Muscle of arm (tissue), 12 donors: ENCODE measurements around the gene MTARC2. TPM values are rescaled to one million over a fixed set of nuclear protein-coding genes. Genes with fewer than 3 reads are reported as not detected.

Source experiments
- DNase-seq: peaks from one replicate; pipeline ENCODE4 v3.0.0-alpha.2; 2013
- polyA plus RNA-seq, 12 donors: library from polyadenylated mRNA; unstranded; fragments of 120-200 nt; gene quantifications; one replicate each; pipeline ENCODE4 v1.2.1, GENCODE V29; 2013; ENCODE audit not compliant: insufficient read length in 12 of 12

The MTARC2 gene
- polyA plus RNA-seq, 12 donors, result 12.6 to 67.9 (median 18.6) TPM; not detected in 1

DNA sequence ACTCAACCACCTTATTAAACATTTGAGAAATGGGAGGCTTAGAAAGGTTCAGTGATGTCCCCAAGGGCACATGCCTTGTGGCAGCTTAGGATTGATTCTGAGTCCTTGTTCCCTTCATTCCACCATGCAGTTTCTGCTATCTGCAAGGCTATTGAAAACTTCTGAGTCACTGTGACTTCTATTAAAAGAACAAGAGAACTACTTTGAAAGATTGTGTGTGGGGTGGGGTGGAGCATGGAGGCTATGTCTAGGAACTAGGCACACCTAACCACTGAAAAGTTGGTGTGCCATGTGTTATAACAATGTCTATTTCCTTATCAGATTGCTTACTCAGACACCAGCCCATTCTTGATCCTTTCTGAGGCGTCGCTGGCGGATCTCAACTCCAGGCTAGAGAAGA lies 49.4 kb downstream of the MTARC2 start:
- DNase-seq, result no peak

DNA sequence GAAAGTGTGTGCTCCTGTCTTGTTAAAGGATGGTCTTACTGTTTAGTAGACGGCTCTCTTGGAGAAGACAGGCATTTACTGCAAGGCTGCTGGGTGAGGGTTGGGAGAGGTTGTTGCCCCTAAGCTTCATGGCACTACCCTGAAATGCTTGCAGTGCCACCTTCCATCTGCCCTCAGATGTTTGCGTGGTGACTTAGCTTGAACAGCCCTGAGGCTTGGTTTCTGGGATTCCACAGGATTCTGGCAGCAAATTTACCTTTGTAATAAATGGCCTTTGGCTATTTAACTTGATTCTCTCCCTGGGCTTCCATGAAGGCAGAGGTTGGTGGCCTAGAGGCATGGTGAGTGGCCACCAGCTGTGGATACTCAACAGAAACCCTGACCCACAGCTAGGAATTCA lies 50.2 kb downstream of the MTARC2 start:
- no peak for DNase-seq

DNA sequence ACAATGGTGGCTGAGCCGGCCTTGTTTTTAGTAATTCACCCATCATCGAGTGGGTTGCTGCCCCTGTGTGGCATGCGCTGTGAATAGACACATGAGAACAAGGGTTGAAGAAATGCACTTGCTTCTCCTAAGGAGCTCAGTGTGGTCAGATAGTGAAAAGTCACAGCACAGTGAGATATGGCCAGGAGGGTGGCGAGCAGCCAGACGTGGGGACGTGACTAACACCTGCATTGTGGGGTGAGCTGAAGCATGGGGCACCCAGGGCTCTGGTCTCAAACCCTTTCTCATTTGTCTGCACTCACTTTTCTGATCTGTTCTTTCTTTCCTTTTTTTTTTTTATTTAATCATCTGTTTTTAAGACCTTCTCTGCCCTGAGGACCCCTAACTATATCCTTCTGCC lies 52.1 kb downstream of the MTARC2 start:
- no peak for DNase-seq

DNA sequence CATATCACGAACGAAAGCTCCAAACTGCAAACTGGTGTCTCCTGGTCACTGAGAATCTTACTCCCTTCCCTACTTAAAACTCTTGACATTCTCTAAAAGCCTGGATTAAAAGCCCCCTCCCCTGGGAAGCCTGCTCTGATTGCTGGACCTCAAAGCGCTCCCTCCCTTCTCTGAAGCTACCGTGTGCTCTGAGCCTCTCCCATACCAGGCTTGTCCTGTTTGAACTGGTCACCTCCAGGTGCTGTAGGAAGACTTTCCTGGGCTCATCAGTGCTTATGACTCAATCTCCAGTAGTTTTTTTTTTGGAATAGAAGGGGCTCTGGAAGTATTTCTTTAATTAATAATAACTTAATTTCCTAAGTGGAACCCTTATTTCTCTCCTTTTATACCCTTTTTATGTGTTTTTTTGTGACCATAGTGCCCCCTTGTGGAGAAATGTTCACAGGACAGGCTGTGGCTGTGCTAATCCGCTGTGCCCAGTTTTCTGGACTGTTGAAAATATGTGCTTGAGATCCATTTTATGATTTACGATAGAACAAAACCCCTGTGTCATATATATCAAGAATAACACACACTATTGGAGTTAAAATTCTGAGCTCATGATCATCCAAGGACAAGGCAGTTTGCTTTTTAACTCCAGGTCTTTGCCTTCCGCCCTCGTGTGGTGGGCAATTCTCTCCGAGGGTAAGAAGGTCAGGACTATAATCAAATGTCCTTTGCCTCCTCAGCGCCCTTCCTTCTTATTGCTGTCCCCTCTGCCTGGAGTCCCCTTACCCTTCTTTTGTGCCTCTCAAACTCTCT lies 55.5 kb downstream of the MTARC2 start:
- no peak for DNase-seq

DNA sequence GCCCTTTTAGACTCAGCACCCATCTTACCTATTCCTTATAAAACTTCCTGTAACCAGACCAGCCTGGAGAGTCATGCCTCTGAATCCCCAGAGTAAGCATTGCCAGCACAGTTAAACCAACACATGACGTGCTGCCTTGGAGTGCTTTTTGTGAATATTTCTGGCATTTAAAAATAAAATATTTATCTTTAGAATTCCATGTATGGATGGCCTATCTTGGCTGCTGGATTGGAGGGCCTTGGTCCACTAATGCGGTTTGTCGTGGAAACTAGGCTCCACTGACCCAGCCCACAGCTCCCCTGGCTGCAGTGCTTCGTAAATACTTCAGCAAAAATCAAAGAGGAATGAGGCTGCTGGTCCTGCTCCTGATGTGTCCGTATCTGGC lies 56.1 kb downstream of the MTARC2 start:
- no peak for DNase-seq

DNA sequence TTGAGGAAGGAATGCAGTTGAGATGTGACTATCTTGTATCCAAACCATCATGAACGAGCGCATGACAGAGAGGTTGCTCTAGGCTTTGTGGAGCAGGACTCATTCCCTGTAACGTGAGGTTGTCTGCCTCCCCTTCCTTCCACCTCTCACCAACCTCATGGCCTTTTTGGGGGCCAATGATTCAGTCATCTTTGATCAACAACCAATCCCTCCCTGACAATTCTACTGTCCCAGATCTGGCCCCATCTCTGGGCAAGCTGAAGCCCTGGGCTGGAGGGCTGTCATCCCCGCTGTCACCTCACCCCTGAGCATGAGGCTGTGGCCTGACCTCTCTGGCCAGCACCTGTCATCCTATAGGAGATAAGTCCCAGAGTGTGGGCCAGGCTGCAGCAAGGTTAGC lies 58.3 kb downstream of the MTARC2 start:
- DNase-seq, result no peak

DNA sequence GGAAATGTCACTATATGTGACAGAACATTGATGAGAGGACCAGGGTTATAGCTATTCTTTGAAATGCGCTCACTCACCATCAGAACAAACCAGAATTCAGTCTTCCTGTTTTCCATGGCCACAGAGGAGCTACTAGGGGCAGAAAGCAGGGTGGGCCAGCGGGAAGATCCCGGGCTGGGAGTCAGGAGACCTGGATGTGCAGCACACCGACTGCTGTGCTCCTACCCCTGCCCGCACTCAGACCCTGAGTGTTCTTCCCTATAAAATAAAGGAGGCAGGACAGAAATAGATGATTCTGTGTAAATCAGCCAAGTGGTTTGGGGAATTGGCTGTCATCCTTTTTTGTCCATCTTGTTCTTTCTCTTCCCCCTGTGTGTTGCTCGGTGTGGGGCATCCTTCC lies 59.6 kb downstream of the MTARC2 start:
- DNase-seq, result no peak

DNA sequence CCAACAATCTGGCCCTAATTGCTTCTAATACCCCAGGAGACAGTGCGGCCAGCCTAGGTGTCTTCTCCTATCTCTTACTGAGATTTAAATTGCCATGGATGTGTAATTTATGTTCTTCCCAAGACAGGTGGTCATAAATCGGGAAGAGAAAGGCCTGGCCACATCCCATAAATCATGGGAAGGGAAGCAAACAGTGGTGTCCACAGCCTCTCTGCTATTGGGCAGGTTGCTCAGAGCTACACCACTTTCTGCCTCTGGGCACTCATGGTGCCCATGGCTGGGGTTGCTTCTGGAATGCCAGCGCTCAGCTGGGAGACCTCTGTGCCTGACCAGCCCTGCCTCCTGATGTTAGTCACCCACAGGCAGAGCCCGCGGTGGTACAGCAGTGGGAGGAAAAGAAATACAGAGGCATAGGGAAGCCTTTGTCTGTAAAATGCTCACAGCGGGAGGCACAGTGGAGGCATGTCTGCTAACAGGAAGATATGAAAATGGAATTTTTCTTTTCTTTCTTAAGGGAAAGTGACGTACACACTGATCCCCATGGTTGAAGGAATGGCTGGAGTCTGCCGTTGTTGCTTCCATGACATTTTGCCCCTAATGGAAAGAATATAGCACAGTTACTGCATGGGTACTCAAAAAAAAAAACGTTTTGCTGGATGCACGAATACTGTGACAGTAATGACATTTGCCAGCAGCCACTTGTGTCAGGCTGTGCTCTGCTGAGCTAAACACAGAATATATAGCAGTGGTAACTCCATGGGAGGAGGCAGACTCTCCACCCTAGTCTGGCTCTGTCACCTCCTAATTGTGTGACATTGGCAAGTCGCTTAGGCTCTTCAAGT lies 60.4 kb downstream of the MTARC2 start:
- no peak for DNase-seq

DNA sequence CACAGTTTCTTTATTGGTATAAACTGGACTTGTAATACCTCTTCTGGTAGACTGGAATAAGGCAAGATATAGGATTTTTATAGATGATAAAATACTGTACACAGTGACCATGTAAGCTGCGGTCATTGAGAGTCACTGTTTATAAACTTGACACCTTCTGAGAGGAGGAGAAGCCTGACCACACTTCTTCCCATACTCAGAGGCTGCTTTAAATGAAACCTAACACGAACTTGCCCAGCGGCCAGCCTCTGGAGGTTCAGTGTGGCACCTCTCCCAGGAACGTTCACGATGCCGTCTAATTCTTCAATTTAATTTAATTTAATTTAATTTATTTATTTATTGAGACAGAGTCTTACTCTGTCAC lies 61.0 kb downstream of the MTARC2 start:
- no peak for DNase-seq

DNA sequence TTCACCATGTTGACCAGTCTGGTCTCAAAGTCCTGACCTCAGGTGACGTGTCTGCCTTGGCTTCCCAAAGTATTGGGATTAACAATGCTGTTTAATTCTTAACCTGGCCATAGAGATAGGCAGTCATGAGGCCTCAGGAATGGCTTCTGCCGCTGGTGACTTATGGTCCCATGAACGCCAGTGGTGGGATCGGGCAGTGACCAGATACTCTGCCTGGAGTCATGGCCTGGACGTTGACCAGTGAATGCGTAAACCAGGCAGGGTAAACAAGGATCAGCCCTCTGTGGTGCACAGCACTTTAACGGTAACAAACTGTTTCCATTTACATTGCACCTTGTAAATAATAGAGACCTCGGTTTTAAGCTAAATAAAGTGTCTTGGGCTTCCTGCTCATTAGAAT lies 61.6 kb downstream of the MTARC2 start:
- no peak for DNase-seq

DNA sequence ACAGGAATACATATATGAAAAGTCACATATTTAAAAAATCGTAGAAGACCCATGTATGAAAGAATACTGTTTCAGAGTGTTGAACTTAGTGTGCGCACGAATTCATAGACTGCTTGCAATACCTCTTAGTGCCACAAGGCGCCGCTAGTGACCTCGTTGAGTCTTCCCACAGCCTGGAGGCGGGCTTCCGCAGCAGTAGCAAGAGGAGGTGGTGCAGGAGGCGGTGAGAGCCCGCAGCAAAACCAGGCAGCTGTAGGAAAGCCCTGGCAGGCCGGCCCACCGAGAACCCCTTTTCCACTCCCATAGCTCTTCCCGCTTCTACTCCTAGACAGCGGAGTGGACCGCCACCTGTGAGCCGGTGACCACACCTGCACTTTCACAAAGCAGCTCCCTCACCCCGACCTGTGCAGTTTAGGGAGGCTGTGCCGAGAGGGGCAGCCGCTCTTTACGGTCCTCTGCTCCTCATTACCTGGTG lies 62.1 kb downstream of the MTARC2 start:
- peak; percentile 83 for DNase-seq

DNA sequence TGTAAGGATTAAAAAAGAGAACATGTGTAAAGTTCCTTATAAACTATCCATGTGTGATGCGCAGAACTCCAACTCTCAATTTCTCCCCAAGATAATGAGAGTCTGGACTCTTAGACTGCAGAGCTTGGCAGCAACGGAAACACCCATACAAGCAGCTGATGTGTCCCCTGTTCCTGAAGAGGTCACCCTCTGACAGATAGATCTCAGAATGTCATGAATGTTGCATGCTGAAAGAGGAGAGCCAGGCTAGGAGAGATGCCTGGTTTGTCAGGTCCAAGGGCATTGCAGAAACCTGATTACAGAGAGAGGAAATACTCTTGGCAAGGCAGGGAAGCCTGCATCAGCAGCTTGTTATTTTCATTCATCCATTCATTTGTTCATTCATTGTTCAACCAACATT lies 62.8 kb downstream of the MTARC2 start:
- DNase-seq, result no peak

DNA sequence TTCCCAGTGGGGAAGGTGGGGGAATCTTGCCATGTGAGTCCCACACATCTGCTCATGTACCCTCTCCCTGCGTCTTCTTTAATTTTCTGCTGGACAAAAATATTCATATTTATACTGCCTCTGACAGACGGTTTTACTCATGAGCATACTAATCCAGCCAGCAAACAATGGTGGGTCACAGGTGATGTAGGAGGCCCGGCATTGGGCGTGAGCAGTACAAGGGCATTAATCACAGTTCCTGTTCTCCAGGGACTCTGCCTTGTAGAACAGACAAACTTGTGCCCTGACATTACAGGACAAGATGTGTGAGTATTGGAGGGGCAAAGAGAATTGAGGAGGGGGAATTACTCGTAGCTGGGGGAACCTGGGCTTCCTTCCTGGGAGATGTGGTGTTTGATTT lies 63.6 kb downstream of the MTARC2 start:
- no peak for DNase-seq

DNA sequence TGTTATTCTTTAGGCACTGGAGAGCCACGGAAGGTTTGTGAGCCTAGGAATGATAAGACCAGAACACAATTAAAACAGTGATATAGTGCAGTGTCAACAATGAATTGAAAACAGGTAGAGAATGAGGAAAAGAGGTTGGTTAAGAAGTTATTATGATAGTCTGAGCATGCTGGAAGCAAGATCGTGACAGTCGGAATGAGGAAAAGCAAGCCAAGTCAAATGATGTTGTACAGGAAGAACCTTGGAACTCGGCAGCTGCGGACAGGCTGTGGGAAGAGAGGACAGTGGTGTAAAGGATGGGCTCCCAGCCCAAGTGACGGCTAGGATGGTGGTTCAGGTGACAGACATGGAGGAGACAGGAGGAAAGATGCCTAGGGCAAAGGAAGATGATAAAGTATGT lies 64.2 kb downstream of the MTARC2 start:
- no peak for DNase-seq

DNA sequence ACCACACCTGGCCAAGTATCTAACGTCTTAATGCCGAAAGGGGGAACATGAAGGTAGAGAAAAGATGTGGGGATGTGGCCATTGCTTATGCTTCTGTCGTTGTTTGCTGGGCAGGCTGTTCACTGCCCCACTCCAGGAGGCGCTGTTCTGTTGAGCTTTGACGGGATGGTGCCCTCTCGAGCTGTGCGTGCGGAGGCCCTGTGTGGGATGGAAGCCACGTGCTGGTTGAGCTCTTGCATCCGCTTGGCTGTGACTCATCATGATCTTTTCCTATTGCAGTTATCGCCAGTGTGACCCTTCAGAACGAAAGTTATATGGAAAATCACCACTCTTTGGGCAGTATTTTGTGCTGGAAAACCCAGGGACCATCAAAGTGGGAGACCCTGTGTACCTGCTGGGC lies 64.9 kb downstream of the MTARC2 start:
- DNase-seq, result no peak

DNA sequence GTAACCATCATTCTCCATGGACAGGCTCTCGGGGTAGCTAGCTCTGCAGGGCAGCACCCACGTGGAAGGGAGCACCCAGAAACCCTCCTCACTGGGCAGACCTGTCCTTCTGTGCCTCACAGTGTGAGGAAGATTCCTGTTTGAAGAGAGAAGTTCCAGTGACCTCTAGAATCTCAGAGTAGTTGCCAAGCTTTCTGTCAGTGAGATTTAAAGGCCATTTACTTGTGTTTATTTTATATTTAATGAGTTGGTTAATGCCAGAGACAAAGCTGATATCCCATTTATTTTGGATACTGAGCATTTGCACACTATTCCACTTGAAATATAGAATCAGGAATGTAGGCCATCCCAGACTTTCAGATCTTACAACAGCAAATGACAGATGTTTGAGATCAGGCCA lies 67.3 kb downstream of the MTARC2 start:
- DNase-seq, result no peak

DNA sequence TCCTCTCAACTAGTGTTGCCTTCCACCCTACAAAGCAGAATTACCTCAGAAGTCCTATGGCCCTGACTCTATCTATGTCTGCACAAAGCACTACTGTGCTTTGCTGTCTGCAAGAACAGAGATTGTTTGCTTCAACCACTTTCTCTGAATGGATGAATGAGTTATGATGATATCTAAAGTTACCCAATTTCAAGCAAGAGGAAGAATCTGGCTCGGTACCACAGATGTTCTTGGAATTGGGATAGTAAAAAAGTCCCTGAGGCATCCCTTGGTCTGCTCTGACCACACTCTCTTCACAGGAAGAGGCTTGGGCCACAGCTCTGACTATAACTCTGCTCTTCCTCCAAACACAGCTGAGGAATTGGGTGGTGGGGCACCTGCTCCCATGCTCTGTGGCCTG lies 69.8 kb downstream of the MTARC2 start:
- no peak for DNase-seq

DNA sequence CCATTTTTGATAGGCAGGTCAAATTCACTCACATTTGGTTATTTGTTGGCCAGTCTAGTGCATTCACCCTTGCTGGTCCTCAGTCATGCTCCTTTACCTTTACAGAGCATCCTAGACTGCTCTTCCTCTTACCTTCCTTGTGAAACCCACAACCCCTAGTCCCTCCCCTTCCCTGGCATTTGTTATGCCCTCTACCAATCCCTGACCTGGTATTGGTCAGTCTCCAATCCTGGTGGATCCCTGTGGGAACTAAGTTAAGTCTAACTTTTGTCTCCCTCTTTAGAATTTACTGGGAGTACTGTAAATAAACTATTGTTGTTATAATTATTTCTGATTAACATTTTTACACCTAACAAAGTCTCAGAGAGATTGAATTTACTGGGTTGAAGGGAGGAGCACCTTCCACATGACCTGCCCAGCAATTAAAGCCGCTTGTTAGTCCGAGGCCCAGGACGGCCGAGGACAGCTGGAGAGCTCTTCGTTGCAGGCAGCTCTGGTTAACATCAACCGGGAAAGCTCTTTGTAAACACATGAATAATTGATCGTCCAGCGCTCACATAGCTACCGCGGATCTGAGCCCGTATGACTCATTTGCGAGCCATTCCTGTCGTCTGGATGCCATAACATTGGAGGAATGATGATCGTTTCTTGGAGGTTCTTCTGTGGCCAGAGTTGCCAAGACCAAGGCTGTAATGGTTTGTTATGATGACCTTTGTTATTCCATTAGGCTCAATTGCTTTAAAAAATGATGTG lies 70.5 kb downstream of the MTARC2 start:
- DNase-seq, result no peak

DNA sequence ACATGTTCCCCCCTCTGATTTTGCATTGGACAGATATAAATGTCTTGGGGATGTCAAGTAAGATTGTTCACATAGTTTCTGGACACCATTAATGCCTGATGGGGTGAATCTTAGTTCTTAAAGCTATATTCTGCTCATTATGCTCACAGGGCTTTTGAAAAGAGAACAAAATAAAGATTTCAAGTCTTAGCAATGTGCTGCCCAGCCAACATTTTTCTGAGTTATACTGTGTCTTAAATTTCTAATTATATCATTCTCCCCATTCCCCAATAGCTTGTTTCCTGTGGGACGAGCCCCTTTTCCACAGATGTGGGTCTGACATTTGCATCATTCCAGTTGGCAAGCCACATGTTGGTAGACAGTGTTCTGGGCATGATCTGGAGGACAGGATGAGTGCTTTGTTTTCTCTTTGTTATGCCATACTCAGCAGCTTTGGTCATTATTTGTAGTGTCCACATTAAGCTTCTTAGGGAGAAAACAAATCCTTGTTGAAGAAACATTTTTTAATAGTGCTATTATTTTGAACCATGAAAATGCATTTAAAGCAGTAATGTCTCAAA lies 71.4 kb downstream of the MTARC2 start:
- DNase-seq, result no peak

DNA sequence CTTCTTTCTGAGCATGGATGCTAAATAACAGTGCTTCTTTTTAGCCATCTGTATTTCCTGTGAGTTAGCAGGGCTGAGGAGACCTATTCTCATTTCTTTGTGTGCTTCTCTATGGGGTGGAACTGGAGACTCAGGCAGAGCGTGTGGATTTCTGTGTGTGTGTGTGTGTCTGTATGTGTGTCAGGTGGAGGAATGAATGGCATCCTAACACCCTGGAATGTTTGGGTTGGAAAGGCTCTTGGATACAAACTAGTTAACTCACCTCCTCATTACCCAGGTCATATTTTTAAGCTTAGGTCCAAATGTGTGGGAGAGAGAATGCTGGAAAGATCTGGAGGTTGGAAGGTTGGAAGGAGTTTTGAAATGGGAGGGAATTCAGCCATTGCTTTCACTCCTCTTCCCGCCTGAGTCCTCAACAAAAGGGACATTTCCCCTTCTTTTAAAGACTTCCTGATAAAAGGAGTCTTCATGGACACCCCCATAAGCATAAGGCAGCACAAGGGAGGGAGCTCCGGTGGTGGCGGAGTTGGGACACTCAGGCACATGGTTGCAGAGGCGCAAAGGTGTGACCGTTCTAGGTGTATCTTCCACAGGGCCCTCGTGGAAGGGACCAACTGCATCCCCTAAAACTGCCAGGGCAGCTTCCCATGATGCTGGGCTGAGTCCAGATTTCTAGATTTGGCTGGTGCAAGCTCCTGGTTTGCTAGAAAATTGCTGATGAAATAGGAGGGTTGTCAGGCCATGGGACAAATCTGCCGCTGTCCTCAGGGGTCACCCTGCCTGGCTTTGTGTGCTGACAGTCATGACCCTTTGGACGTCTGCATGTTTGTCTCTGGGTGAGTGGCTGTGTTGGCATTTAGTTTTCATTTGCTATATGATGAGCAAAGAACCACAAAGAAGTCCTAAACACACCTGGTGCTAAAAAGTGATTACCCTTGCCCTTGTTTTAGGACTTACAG lies 76.2 kb downstream of the MTARC2 start:
- DNase-seq, result no peak
